ENCODE results near the gene IL13RA1.

- TF ChIP-seq, protein P1, sequence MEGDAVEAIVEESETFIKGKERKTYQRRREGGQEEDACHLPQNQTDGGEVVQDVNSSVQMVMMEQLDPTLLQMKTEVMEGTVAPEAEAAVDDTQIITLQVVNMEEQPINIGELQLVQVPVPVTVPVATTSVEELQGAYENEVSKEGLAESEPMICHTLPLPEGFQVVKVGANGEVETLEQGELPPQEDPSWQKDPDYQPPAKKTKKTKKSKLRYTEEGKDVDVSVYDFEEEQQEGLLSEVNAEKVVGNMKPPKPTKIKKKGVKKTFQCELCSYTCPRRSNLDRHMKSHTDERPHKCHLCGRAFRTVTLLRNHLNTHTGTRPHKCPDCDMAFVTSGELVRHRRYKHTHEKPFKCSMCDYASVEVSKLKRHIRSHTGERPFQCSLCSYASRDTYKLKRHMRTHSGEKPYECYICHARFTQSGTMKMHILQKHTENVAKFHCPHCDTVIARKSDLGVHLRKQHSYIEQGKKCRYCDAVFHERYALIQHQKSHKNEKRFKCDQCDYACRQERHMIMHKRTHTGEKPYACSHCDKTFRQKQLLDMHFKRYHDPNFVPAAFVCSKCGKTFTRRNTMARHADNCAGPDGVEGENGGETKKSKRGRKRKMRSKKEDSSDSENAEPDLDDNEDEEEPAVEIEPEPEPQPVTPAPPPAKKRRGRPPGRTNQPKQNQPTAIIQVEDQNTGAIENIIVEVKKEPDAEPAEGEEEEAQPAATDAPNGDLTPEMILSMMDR (IDR thresholded peaks at IDR 0.05; ENCODE audit: low read length), result no peak
- TF ChIP-seq EZH2 (IDR thresholded peaks at IDR 0.05; ENCODE audit: borderline replicate concordance, low read length), result no peak
Measured at GRCh38 chrX:118772051-118772450, 44.6 kb downstream of the IL13RA1 start.

Data from OCI-LY1 (cell line).